ENCODE data around the gene CYP46A1.

CYP46A1 gene

GRCh38 chr14:99742074-99742473 lies 58.0 kb downstream of the CYP46A1 start:
- TF ChIP-seq CTCF (IDR thresholded peaks at IDR 0.05; ENCODE audit: borderline replicate concordance, insufficient read depth, low read depth, low read length), result no peak
- no peak overlapping the region for H3K4me3 ChIP-seq (ENCODE audit: low read depth, low read length)

- TF ChIP-seq CTCF (IDR thresholded peaks at IDR 0.05; ENCODE audit: borderline replicate concordance, insufficient read depth, low read depth, low read length), result no peak
- no peak overlapping the region for H3K4me3 ChIP-seq (ENCODE audit: low read depth, low read length)
Measured at GRCh38 chr14:99742509-99743487, 58.7 kb downstream of the CYP46A1 start.

GRCh38 chr14:99744199-99744872 lies 60.2 kb downstream of the CYP46A1 start:
- no peak for TF ChIP-seq CTCF (IDR thresholded peaks at IDR 0.05; ENCODE audit: borderline replicate concordance, insufficient read depth, low read depth, low read length)
- H3K4me3 ChIP-seq (ENCODE audit: low read depth, low read length), result no peak overlapping the region

- TF ChIP-seq CTCF (IDR thresholded peaks at IDR 0.05; ENCODE audit: borderline replicate concordance, insufficient read depth, low read depth, low read length), result no peak
- H3K4me3 ChIP-seq (ENCODE audit: low read depth, low read length), result no peak overlapping the region
Measured at GRCh38 chr14:99744873-99745224, 60.8 kb downstream of the CYP46A1 start.

GRCh38 chr14:99745307-99745951 lies 61.3 kb downstream of the CYP46A1 start:
- TF ChIP-seq CTCF (IDR thresholded peaks at IDR 0.05; ENCODE audit: borderline replicate concordance, insufficient read depth, low read depth, low read length), result no peak
- no peak overlapping the region for H3K4me3 ChIP-seq (ENCODE audit: low read depth, low read length)

- no peak overlapping the region for H3K4me3 ChIP-seq (ENCODE audit: low read depth, low read length)
Measured at GRCh38 chr14:99747167-99747566, 63.1 kb downstream of the CYP46A1 start.

More at GRCh38 chr14:99747167-99747566, 63.1 kb downstream of the CYP46A1 start:
- TF ChIP-seq CTCF (IDR thresholded peaks at IDR 0.05; ENCODE audit: borderline replicate concordance, insufficient read depth, low read depth, low read length), result no peak

Data from GM12875 (cell line).